ENCODE measurements around the gene ZBED1.

- TF ChIP-seq POLR2AphosphoS5 (IDR thresholded peaks at IDR 0.05; ENCODE audit: low read depth, low read length) (no peak), REST (IDR thresholded peaks at IDR 0.05; ENCODE audit: insufficient read depth in 1 of 2, low read depth in 2 of 2, low read length in 2 of 2) (no peak), SIN3A (IDR thresholded peaks at IDR 0.05; ENCODE audit: borderline replicate concordance, insufficient read depth, low read length) (no peak)
Measured at GRCh38 chrX:2462780-2463179, 38.0 kb downstream of the ZBED1 start.
